PC-9 (cell line): ENCODE results near the gene ADAM23.

Source experiments
- EZH2 ChIP-seq: fragments of 200-600 bp; sonication (generic); IDR thresholded peaks from 2 replicates; pipeline ENCODE4 v1.8.0; 2017; ENCODE audit warnings: antibody characterized with exemption, low read depth
- TF ChIP-seq, protein P1 (sequence below): fragments of 200-600 bp; sonication (generic); conservative IDR thresholded peaks from 2 replicates; pipeline ENCODE4 v1.6.1; 2017; ENCODE audit warnings: mixed run types, antibody characterized with exemption, mild to moderate bottlenecking, moderate library complexity

DNA sequence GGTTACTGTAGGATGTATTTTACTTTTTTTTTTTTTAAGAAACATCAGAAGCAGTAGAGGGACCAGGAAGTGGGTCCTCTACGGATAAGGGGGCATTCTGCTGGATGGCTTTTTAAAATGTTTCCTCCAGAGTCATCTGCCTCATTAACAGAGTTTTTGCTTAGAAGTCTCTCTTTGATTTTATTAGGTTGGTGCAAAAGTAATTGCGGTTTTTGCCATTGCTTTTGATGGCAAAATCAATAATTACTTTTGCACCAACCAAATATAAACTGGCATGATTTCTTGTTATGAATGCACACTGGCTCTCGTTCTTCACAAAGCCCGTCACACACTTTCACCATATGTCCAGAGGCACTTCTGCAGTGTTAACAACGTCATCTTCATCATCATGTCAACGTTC is 130.5 kb downstream of the ADAM23 start:
- TF ChIP-seq, protein P1, sequence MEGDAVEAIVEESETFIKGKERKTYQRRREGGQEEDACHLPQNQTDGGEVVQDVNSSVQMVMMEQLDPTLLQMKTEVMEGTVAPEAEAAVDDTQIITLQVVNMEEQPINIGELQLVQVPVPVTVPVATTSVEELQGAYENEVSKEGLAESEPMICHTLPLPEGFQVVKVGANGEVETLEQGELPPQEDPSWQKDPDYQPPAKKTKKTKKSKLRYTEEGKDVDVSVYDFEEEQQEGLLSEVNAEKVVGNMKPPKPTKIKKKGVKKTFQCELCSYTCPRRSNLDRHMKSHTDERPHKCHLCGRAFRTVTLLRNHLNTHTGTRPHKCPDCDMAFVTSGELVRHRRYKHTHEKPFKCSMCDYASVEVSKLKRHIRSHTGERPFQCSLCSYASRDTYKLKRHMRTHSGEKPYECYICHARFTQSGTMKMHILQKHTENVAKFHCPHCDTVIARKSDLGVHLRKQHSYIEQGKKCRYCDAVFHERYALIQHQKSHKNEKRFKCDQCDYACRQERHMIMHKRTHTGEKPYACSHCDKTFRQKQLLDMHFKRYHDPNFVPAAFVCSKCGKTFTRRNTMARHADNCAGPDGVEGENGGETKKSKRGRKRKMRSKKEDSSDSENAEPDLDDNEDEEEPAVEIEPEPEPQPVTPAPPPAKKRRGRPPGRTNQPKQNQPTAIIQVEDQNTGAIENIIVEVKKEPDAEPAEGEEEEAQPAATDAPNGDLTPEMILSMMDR, result no peak
- no peak for TF ChIP-seq EZH2
